Hepatocyte (in vitro differentiated cells): ENCODE data around the gene CFAP99.

Experiments
- CTCF ChIP-seq: fragments of 200-600 bp; sonication (generic); IDR thresholded peaks from 2 replicates; pipeline ENCODE4 v1.5.1; 2016; ENCODE audit warnings: antibody characterized with exemption, mild to moderate bottlenecking; ENCODE audit not compliant: poor library complexity
- EZH2 ChIP-seq: fragments of 200-600 bp; sonication (generic); IDR thresholded peaks from 2 replicates; pipeline ENCODE4 v1.6.1; 2016; ENCODE audit warnings: antibody characterized with exemption, mild to moderate bottlenecking, borderline replicate concordance
- EZH2phosphoT487 ChIP-seq: fragments of 200-600 bp; sonication (generic); IDR thresholded peaks from one replicate; pipeline ENCODE4 v1.6.1; 2018; ENCODE audit warnings: antibody characterized with exemption, mild to moderate bottlenecking, low read depth, moderate library complexity; ENCODE audit not compliant: unreplicated experiment, severe bottlenecking

GRCh38 chr4:2390146-2390545, 28.6 kb upstream of the CFAP99 start:
- TF ChIP-seq CTCF (no peak), EZH2phosphoT487 (no peak), EZH2 (no peak)
